ENCODE measurements around the gene ARID1A. TPM values are rescaled to one million over a fixed set of nuclear protein-coding genes. Genes with fewer than 3 reads are reported as not detected.

Gene ARID1A
- total RNA-seq, 2 experiments from 2014 or later = 82.4 to 84.9 TPM

GRCh38 chr1:26791148-26791547 is 95.3 kb downstream of the ARID1A start:
- intact Hi-C loops (cut with micrococcal nuclease) = no loop called here
- Mint-ChIP-seq H3K4me1 (ENCODE audit: low read depth) (peaks cover 52% of the 10 kb centered on the region), H3K27ac (peak overlapping the region; percentile 99), H3K27me3 (no peaks in the 10 kb centered on the region), H3K4me3 (peak overlapping the region; percentile 97), H3K9me3 (no peaks in the 10 kb centered on the region), H3K36me3 (ENCODE audit: low read depth) (peaks cover 39% of the 10 kb centered on the region)
- DNase-seq = no peak
- CTCF ChIA-PET = interaction anchor here (0.9 to 7.4 kb wide), 22 partner anchors 10 to 291 kb away, joined by 3 to 204 read pairs (median 19); partner anchors contain the start of gene ARID1A
- TF ChIP-seq CTCF (IDR thresholded peaks at IDR 0.05) = no peak
- ATAC-seq = no peak
- POLR2A ChIA-PET = interaction anchor here (0.7 to 8.6 kb wide), 10 partner anchors 9 to 238 kb away, joined by 3 to 283 read pairs (median 6); partner anchors contain the start of gene ARID1A

GRCh38 chr1:26791626-26792025 is 95.8 kb downstream of the ARID1A start:
- no peak for TF ChIP-seq CTCF (IDR thresholded peaks at IDR 0.05)
- Mint-ChIP-seq H3K9me3 (no peaks in the 10 kb centered on the region), H3K27me3 (no peaks in the 10 kb centered on the region), H3K27ac (peak overlapping the region; percentile 99), H3K36me3 (ENCODE audit: low read depth) (peaks cover 44% of the 10 kb centered on the region), H3K4me1 (ENCODE audit: low read depth) (peaks cover 51% of the 10 kb centered on the region), H3K4me3 (peak overlapping the region; percentile 97)
- intact Hi-C loops (cut with micrococcal nuclease) = no loop called here
- no peak for DNase-seq
- no peak for ATAC-seq
- POLR2A ChIA-PET = interaction anchor here (1.6 to 8.6 kb wide), 5 partner anchors 8 to 210 kb away, joined by 4 to 283 read pairs (median 6); partner anchors contain the start of gene ARID1A
- CTCF ChIA-PET = interaction anchor here (0.9 to 7.4 kb wide), 10 partner anchors 9 to 292 kb away, joined by 3 to 204 read pairs (median 56); partner anchors contain the start of gene ARID1A

- no peak overlapping the region for H3K4me3 Mint-ChIP-seq
- intact Hi-C loops (cut with micrococcal nuclease) = no loop called here
- H3K27me3 Mint-ChIP-seq = no peaks in the 10 kb centered on the region
- no peaks in the 10 kb centered on the region for H3K9me3 Mint-ChIP-seq
- TF ChIP-seq CTCF (IDR thresholded peaks at IDR 0.05) = no peak
- ChIA-PET CTCF (interaction anchor here (1.2 to 1.6 kb wide), 2 partner anchors 9 to 191 kb away, joined by 3 read pairs; no protein-coding TSS in a partner anchor), POLR2A (no interaction called here)
- H3K4me1 Mint-ChIP-seq (ENCODE audit: low read depth) = peaks cover 48% of the 10 kb centered on the region
- H3K27ac Mint-ChIP-seq = peak overlapping the region; percentile 44
- DNase-seq (no peak), ATAC-seq (no peak)
- peaks cover 48% of the 10 kb centered on the region for H3K36me3 Mint-ChIP-seq (ENCODE audit: low read depth)
Measured at GRCh38 chr1:26792924-26793323, 97.1 kb downstream of the ARID1A start.

- no peak for DNase-seq
- Mint-ChIP-seq H3K4me3 (no peak overlapping the region), H3K27ac (peak overlapping the region; percentile 40), H3K36me3 (ENCODE audit: low read depth) (peaks cover 53% of the 10 kb centered on the region), H3K9me3 (no peaks in the 10 kb centered on the region), H3K4me1 (ENCODE audit: low read depth) (peaks cover 55% of the 10 kb centered on the region), H3K27me3 (no peaks in the 10 kb centered on the region)
- intact Hi-C loops (cut with micrococcal nuclease) = no loop called here
- POLR2A ChIA-PET = interaction anchor here (0.8 to 1.4 kb wide), 5 partner anchors 15 to 101 kb away, joined by 3 to 6 read pairs (median 4); no protein-coding TSS in a partner anchor
- no peak for ATAC-seq
- CTCF ChIA-PET = interaction anchor here (0.8 to 9.3 kb wide), 2 partner anchors 16 to 74 kb away, joined by 3 to 82 read pairs; no protein-coding TSS in a partner anchor
- TF ChIP-seq CTCF (IDR thresholded peaks at IDR 0.05) = no peak
Measured at GRCh38 chr1:26794391-26794790, 98.6 kb downstream of the ARID1A start.

- H3K36me3 Mint-ChIP-seq (ENCODE audit: low read depth) = peaks cover 51% of the 10 kb centered on the region
- H3K27ac Mint-ChIP-seq = peak overlapping the region; percentile 72
- ATAC-seq (no peak), DNase-seq (no peak)
- ChIA-PET CTCF (interaction anchor here (1.0 to 9.3 kb wide), 4 partner anchors 9 to 195 kb away, joined by 3 to 82 read pairs (median 7); no protein-coding TSS in a partner anchor), POLR2A (no interaction called here)
- peaks cover 54% of the 10 kb centered on the region for H3K4me1 Mint-ChIP-seq (ENCODE audit: low read depth)
- intact Hi-C loops (cut with micrococcal nuclease) = no loop called here
- H3K9me3 Mint-ChIP-seq = peaks cover 2% of the 10 kb centered on the region
- no peak overlapping the region for H3K4me3 Mint-ChIP-seq
- TF ChIP-seq CTCF (IDR thresholded peaks at IDR 0.05) = no peak
- H3K27me3 Mint-ChIP-seq = no peaks in the 10 kb centered on the region
Measured at GRCh38 chr1:26797627-26798026, 101.8 kb downstream of the ARID1A start.
